Neuronal stem cell (in vitro differentiated cells): ENCODE measurements around the gene BDKRB2.

ENCODE experiments used
- DNase-seq: peaks from one replicate; pipeline ENCODE4 v3.0.0-alpha.2; 2013; ENCODE audit warnings: low spot score
- H2AFZ ChIP-seq: one replicate; pipeline ENCODE4 v1.6.1; 2013; ENCODE audit warnings: mild to moderate bottlenecking, low read length, inconsistent platforms
- H2AK5ac ChIP-seq: 2 replicates; pipeline ENCODE4 v1.6.1; 2013; ENCODE audit warnings: low read depth, mild to moderate bottlenecking, inconsistent platforms, low read length, moderate library complexity, mixed read lengths
- H2BK120ac ChIP-seq: 2 replicates; pipeline ENCODE4 v1.6.1; 2013; ENCODE audit warnings: low read depth, mild to moderate bottlenecking, inconsistent platforms, low read length, moderate library complexity, mixed read lengths
- H2BK12ac ChIP-seq: one replicate; pipeline ENCODE4 v1.6.1; 2013; ENCODE audit warnings: low read length, inconsistent platforms
- H2BK15ac ChIP-seq: 2 replicates; pipeline ENCODE4 v1.6.1; 2013; ENCODE audit warnings: mild to moderate bottlenecking, low read length, inconsistent platforms, mixed read lengths
- H2BK5ac ChIP-seq: one replicate; pipeline ENCODE4 v1.6.1; 2013; ENCODE audit warnings: inconsistent platforms, mild to moderate bottlenecking, low read length, moderate library complexity
- H3K14ac ChIP-seq: one replicate; pipeline ENCODE4 v1.6.1; 2013; ENCODE audit warnings: low read length, inconsistent platforms
- H3K18ac ChIP-seq: 2 replicates; pipeline ENCODE4 v1.6.1; 2013; ENCODE audit warnings: low read length, inconsistent platforms
- H3K23ac ChIP-seq: 2 replicates; pipeline ENCODE4 v1.6.1; 2013; ENCODE audit warnings: low read depth, mild to moderate bottlenecking, mixed read lengths, low read length, inconsistent platforms; ENCODE audit not compliant: poor library complexity
- H3K27ac ChIP-seq: replicated peaks from 3 replicates; pipeline ENCODE4 v1.5.1; 2013; ENCODE audit warnings: low read length, inconsistent platforms
- H3K27me3 ChIP-seq, 3 experiments: 2 replicates each; pipeline ENCODE4 v1.6.1; 2013; ENCODE audit warnings: low read length in 3 of 3, mild to moderate bottlenecking in 2 of 3, inconsistent platforms in 1 of 3, low read depth in 1 of 3, mixed read lengths in 1 of 3, moderate library complexity in 1 of 3; ENCODE audit not compliant: control insufficient read depth in 3 of 3, insufficient read depth in 3 of 3
- H3K36me3 ChIP-seq, 2 donors: replicated peaks in 1 of 2; 2 replicates each; pipeline ENCODE4 v1.6.1; 2013; ENCODE audit warnings: low read length in 2 of 2; ENCODE audit not compliant: control insufficient read depth in 2 of 2, insufficient read depth in 2 of 2
- H3K4ac ChIP-seq: 2 replicates; pipeline ENCODE4 v1.6.1; 2013; ENCODE audit warnings: inconsistent platforms, mild to moderate bottlenecking, low read length, moderate library complexity
- H3K4me1 ChIP-seq, 2 donors: 1 replicate in 1 of 2; 2 replicates in 1 of 2; pipeline ENCODE4 v1.6.1; 2013; ENCODE audit warnings: low read length in 2 of 2, low read depth in 1 of 2; ENCODE audit not compliant: control insufficient read depth in 2 of 2, insufficient read depth in 1 of 2
- H3K4me2 ChIP-seq: one replicate; pipeline ENCODE4 v1.6.1; 2013; ENCODE audit warnings: mild to moderate bottlenecking, low read length, inconsistent platforms; ENCODE audit not compliant: insufficient read depth, poor library complexity, severe bottlenecking
- H3K4me3 ChIP-seq, 2 donors: 2 replicates each; pipeline ENCODE4 v1.5.1; 2013; ENCODE audit warnings: low read length in 2 of 2, mild to moderate bottlenecking in 2 of 2, inconsistent platforms in 1 of 2, moderate library complexity in 1 of 2
- H3K79me1 ChIP-seq: one replicate; pipeline ENCODE4 v1.6.1; 2013; ENCODE audit warnings: low read depth, mild to moderate bottlenecking, inconsistent platforms, low read length, moderate library complexity
- H3K9ac ChIP-seq: one replicate; pipeline ENCODE4 v1.6.1; 2013; ENCODE audit warnings: mild to moderate bottlenecking, low read depth, low read length, inconsistent platforms; ENCODE audit not compliant: poor library complexity
- H3K9me3 ChIP-seq, 2 donors: replicated peaks in 1 of 2; 2 replicates each; pipeline versions ENCODE3 to v1.6.1; 2013; ENCODE audit warnings: low read length in 2 of 2, mild to moderate bottlenecking in 2 of 2, inconsistent platforms in 1 of 2, low read depth in 1 of 2, mixed read lengths in 1 of 2, moderate library complexity in 1 of 2; ENCODE audit not compliant: control insufficient read depth in 2 of 2, insufficient read depth in 1 of 2
- H4K8ac ChIP-seq: one replicate; pipeline ENCODE4 v1.6.1; 2013; ENCODE audit warnings: low read depth, mild to moderate bottlenecking, inconsistent platforms, low read length, moderate library complexity
- H4K91ac ChIP-seq: one replicate; pipeline ENCODE4 v1.6.1; 2013; ENCODE audit warnings: low read length, low read depth, mild to moderate bottlenecking, inconsistent platforms; ENCODE audit not compliant: poor library complexity
- WGBS, 2 donors: extraction: QIAGEN DNeasy Blood & Tissue Kit; methylation state at CpG; one replicate each; pipeline ENCODE4 v1.1.7; 2013; ENCODE audit warnings: missing lambda C conversion rate in 2 of 2, mixed read lengths in 1 of 2; ENCODE audit not compliant: insufficient read length in 2 of 2, insufficient replicate concordance in 1 of 2; ENCODE audit errors: extremely low coverage in 2 of 2; 5-methylcytosine and 5-hydroxymethylcytosine counted together

Gene BDKRB2

DNA sequence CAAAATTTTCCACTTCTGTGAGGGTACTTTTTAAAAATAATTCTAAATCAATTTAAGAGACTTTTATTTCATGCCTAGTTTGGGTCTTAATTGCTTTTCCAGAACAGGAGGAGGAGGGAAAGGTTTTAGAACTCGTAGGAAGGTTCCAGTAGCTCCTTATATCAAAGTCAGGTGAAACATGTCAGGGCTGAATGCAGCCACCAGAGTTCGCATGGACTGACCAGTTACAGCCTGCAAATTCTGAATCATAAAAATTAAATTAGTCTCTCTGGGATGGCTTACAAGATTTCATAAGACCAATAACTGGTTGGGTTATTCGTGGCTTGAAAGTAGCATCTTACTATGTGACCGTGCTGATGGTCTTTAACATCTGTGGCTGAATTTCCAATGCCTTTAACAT, 51.8 kb downstream of the BDKRB2 start:
- Histone ChIP-seq H3K4ac (no peak overlapping the region), H3K9me3 (peaks cover 0 to 3% of the 10 kb centered on the region in 2 donors), H3K27me3 (no peaks in the 10 kb centered on the region), H3K23ac (no peak overlapping the region), H3K18ac (no peak overlapping the region), H2AFZ (no peak overlapping the region), H3K14ac (no peak overlapping the region), H2BK5ac (no peak overlapping the region), H3K4me2 (no peak overlapping the region), H2BK15ac (no peak overlapping the region), H3K36me3 (no peaks in the 10 kb centered on the region), H3K4me3 (no peak overlapping the region), H3K4me1 (peaks cover 0 to 7% of the 10 kb centered on the region in 2 donors), H2AK5ac (no peak overlapping the region), H3K27ac (no peak overlapping the region), H2BK120ac (no peak overlapping the region), H2BK12ac (no peak overlapping the region), H4K91ac (no peak overlapping the region), H3K9ac (no peak overlapping the region), H4K8ac (no peak overlapping the region), H3K79me1 (no peaks in the 10 kb centered on the region)
- DNase-seq, result no peak
- WGBS, 2 donors, result no CpG with 5 or more reads among the region's 4 CpGs

- no peak overlapping the region for H2BK12ac ChIP-seq
- no peak overlapping the region for H3K18ac ChIP-seq
- no peak overlapping the region for H3K4me2 ChIP-seq
- no peak overlapping the region for H2AFZ ChIP-seq
- WGBS, 2 donors, result no CpG with 5 or more reads among the region's 8 CpGs
- H4K91ac ChIP-seq, result no peak overlapping the region
- no peaks in the 10 kb centered on the region for H3K36me3 ChIP-seq
- no peak overlapping the region for H2BK120ac ChIP-seq
- no peak overlapping the region for H3K14ac ChIP-seq
- no peak overlapping the region for H2AK5ac ChIP-seq
- no peaks in the 10 kb centered on the region for H3K79me1 ChIP-seq
- H4K8ac ChIP-seq, result no peak overlapping the region
- H2BK5ac ChIP-seq, result no peak overlapping the region
- H3K9ac ChIP-seq, result no peak overlapping the region
- H2BK15ac ChIP-seq, result no peak overlapping the region
- H3K27ac ChIP-seq, result no peak overlapping the region
- H3K4me3 ChIP-seq, result no peak overlapping the region
- no peak overlapping the region for H3K23ac ChIP-seq
- H3K4ac ChIP-seq, result no peak overlapping the region
- peaks cover 0 to 3% of the 10 kb centered on the region in 2 donors for H3K9me3 ChIP-seq
- no peaks in the 10 kb centered on the region for H3K27me3 ChIP-seq
- DNase-seq, result no peak
- H3K4me1 ChIP-seq, result peaks cover 0 to 7% of the 10 kb centered on the region in 2 donors
These were observed 52.4 kb downstream of the BDKRB2 start for GRCh38 chr14:96257056-96257455.

- no peak overlapping the region for H3K4me3 ChIP-seq
These were observed 53.3 kb downstream of the BDKRB2 start for GRCh38 chr14:96257900-96258299.

DNA sequence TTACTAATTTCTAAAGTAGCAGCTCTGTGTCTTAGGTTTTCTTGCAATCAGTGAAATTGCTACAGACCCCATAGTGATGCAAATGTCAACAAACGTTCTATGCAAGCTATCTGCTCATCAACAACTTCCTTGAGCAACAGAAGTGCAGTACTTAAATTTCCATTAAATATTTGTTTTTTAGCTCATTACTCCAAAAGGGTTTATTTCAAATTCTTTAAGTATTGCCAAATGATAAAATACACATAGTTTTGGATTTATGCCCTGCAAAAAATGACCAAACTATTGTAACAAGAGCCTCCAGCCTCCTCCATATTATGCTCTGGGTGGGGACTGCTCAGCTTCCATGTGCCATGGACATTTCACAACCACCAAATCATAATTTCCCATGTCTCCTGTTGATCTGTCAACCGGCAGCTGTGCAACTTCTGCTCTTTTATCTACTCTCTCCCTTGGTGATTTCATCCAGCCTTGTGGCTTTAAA, 55.7 kb downstream of the BDKRB2 start:
- H4K91ac ChIP-seq, result no peak overlapping the region
- no peak overlapping the region for H3K27ac ChIP-seq
- no peak overlapping the region for H3K23ac ChIP-seq
- H3K14ac ChIP-seq, result no peak overlapping the region
- no peak overlapping the region for H3K4me3 ChIP-seq
- H2BK12ac ChIP-seq, result no peak overlapping the region
- no peaks in the 10 kb centered on the region for H3K36me3 ChIP-seq
- no peaks in the 10 kb centered on the region for H3K27me3 ChIP-seq
- no peaks in the 10 kb centered on the region for H3K79me1 ChIP-seq
- no CpG with 5 or more reads among the region's 2 CpGs for WGBS, 2 donors
- H2AK5ac ChIP-seq, result no peak overlapping the region
- H3K9me3 ChIP-seq, result peaks cover 0 to 3% of the 10 kb centered on the region in 2 donors
- H3K4ac ChIP-seq, result no peak overlapping the region
- no peak overlapping the region for H2BK120ac ChIP-seq
- no peak overlapping the region for H3K9ac ChIP-seq
- no peak overlapping the region for H2BK15ac ChIP-seq
- no peak overlapping the region for H2BK5ac ChIP-seq
- no peak overlapping the region for H3K18ac ChIP-seq
- no peak overlapping the region for H3K4me2 ChIP-seq
- no peaks in the 10 kb centered on the region for H3K4me1 ChIP-seq
- H4K8ac ChIP-seq, result no peak overlapping the region
- DNase-seq, result no peak
- H2AFZ ChIP-seq, result no peak overlapping the region

More at GRCh38 chr14:96257900-96258299, 53.3 kb downstream of the BDKRB2 start:
- H3K9ac ChIP-seq, result no peak overlapping the region
- peaks cover 0 to 3% of the 10 kb centered on the region in 2 donors for H3K9me3 ChIP-seq
- H3K36me3 ChIP-seq, result no peaks in the 10 kb centered on the region
- no peaks in the 10 kb centered on the region for H3K27me3 ChIP-seq
- H3K18ac ChIP-seq, result no peak overlapping the region
- H3K4me1 ChIP-seq, result peaks cover 0 to 3% of the 10 kb centered on the region in 2 donors
- no peak overlapping the region for H3K23ac ChIP-seq
- no peak overlapping the region for H2BK5ac ChIP-seq
- no peak overlapping the region for H3K4me2 ChIP-seq
- no peak for DNase-seq
- no peak overlapping the region for H4K8ac ChIP-seq
- no peak overlapping the region for H3K27ac ChIP-seq
- H2BK120ac ChIP-seq, result no peak overlapping the region
- no peak overlapping the region for H4K91ac ChIP-seq
- no peak overlapping the region for H2AFZ ChIP-seq
- no peak overlapping the region for H2BK15ac ChIP-seq
- H3K79me1 ChIP-seq, result no peaks in the 10 kb centered on the region
- H2BK12ac ChIP-seq, result no peak overlapping the region
- H3K14ac ChIP-seq, result no peak overlapping the region
- no peak overlapping the region for H3K4ac ChIP-seq
- H2AK5ac ChIP-seq, result no peak overlapping the region
